Stimulated activated CD4-positive, alpha-beta T cell treated with anti-CD3 and anti-CD28 coated beads, Interleukin-4, amount 100 ng/mL, for 48 hours (primary cell): Measurements from ENCODE around the gene PRAMEF26.
"Not testable (repeated sequence)": the region's sequence is repeated elsewhere in the genome, so short reads cannot be mapped to it uniquely, and the experiment has no call there.

ENCODE experiments used
- DNase-seq, 2 donors: peaks; one replicate each; pipeline ENCODE4 v3.0.0-alpha.2; 2020; ENCODE audit warnings: low read depth in 2 of 2

The PRAMEF26 gene

GRCh38 chr1:13155909-13156308 is at the start of gene PRAMEF26:
Gene PRAMEF26, minus strand, starts transcription at chr1:13156009. Its CDS starts 2,914 bp downstream, at chr1:13153095.
- DNase-seq, result not testable (repeated sequence)

- not testable (repeated sequence) for DNase-seq
Observed at GRCh38 chr1:13201309-13201708, 45.5 kb upstream of the PRAMEF26 start, which contains the start of gene PRAMEF13. Gene PRAMEF13, minus strand, starts transcription at chr1:13201409. Its CDS starts 1,820 bp downstream, at chr1:13199589.

DNA sequence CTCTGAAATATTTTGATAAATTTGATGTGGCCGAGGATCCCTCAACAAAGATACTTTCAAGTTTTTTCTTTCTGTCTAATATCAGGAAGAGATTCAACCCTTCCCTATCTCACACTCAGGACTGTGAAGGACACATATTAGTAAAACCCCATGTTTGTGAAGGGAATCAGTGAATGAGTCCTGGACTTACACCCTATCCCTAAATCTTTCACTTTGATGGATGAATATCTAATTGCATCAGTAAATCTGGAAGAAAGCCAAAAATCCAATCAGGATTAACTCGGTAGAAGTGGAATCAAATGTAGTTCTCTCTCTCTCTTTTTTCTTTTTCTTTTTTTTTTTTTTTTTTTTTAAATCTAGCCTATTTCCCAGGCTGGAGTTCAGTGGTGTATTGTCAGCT is 15.7 kb upstream of the PRAMEF26 start, which contains the start of gene PRAMEF9:
TSS of gene PRAMEF9 (plus strand) at position 301 of the 400 bp plus-strand sequence. CDS start 3,433 bp downstream, outside the sequence.
- not testable (repeated sequence) for DNase-seq

GRCh38 chr1:13165531-13165930 is 9.7 kb upstream of the PRAMEF26 start, which contains the start of gene HNRNPCL4:
Gene HNRNPCL4, minus strand, starts transcription at chr1:13165631. Its CDS starts 164 bp downstream, at chr1:13165467.
- DNase-seq, result not testable (repeated sequence)

- DNase-seq, result not testable (repeated sequence)
Observed at GRCh38 chr1:13116754-13117153, 39.1 kb downstream of the PRAMEF26 start, which contains the start of gene HNRNPCL2. Gene HNRNPCL2, minus strand, starts transcription at chr1:13116854. Its CDS starts 454 bp downstream, at chr1:13116400.
